Caco-2 (cell line): Measurements from ENCODE around the gene RIMS3. TPM values are rescaled to one million over a fixed set of nuclear protein-coding genes. Genes with fewer than 3 reads are reported as not detected.

Source experiments
- BruUV-seq: library from RNA; stranded (reverse); fragments of 400-500 nt; replicated peaks from 2 replicates; lab custom pipeline; 2021; lab: Mats Ljungman, UMichigan
- CTCF ChIA-PET: fragments of 300-600 bp; sonication (Branson Sonifier 250); formaldehyde crosslinking; loops from one replicate; lab custom pipeline; 2022; ENCODE audit warnings: antibody characterized with exemption; lab: Charles Lee
- POLR2A ChIA-PET: fragments of 300-600 bp; sonication (Branson Sonifier 250); formaldehyde crosslinking; loops from one replicate; lab custom pipeline; 2022; ENCODE audit warnings: antibody characterized with exemption; lab: Charles Lee
- DNase-seq, 2 experiments: peaks; one replicate each; pipeline versions ENCODE4 v3.0.0 to v3.0.0-alpha.2; 2020 to 2022
- H3K27me3 ChIP-seq: replicated peaks from 2 replicates; pipeline ENCODE4 v1.6.0; 2011; ENCODE audit warnings: low read length; ENCODE audit not compliant: control insufficient read depth, insufficient read depth
- H3K36me3 ChIP-seq: 2 replicates; pipeline ENCODE4 v1.5.1; 2011; ENCODE audit warnings: low read length; ENCODE audit not compliant: control insufficient read depth, insufficient read depth
- H3K4me1 ChIP-seq: fragments of 250-450 bp; sonication (Bioruptor Pico); 2 replicates; pipeline ENCODE4 v1.5.1; 2020; ENCODE audit warnings: mild to moderate bottlenecking
- H3K4me3 ChIP-seq: 2 replicates; pipeline ENCODE4 v1.5.1; 2011; ENCODE audit warnings: low read depth, mild to moderate bottlenecking, control low read depth, low read length
- H3K9me3 ChIP-seq: fragments of 250-450 bp; sonication (Bioruptor Pico); 2 replicates; pipeline ENCODE4 v1.5.1; 2020; ENCODE audit warnings: mild to moderate bottlenecking, moderate library complexity
- H3K27ac Mint-ChIP-seq: one replicate; pipeline ENCODE4 v1.8.0; 2022; ENCODE audit warnings: mixed read lengths; ENCODE audit not compliant: unreplicated experiment
- H3K27me3 Mint-ChIP-seq: one replicate; pipeline ENCODE4 v1.8.0; 2022; ENCODE audit warnings: mixed read lengths; ENCODE audit not compliant: insufficient read depth, unreplicated experiment
- H3K36me3 Mint-ChIP-seq: one replicate; pipeline ENCODE4 v1.8.0; 2022; ENCODE audit warnings: mild to moderate bottlenecking, mixed read lengths; ENCODE audit not compliant: insufficient read depth, unreplicated experiment
- H3K4me1 Mint-ChIP-seq: one replicate; pipeline ENCODE4 v1.8.0; 2022; ENCODE audit warnings: low read depth, mixed read lengths; ENCODE audit not compliant: unreplicated experiment
- H3K4me3 Mint-ChIP-seq: one replicate; pipeline ENCODE4 v1.8.0; 2022; ENCODE audit warnings: mild to moderate bottlenecking, moderate library complexity, mixed read lengths; ENCODE audit not compliant: unreplicated experiment
- H3K9me3 Mint-ChIP-seq: one replicate; pipeline ENCODE4 v1.8.0; 2022; ENCODE audit warnings: mixed read lengths; ENCODE audit not compliant: unreplicated experiment
- intact Hi-C: fragments of 100-400 bp; cut with micrococcal nuclease; formaldehyde crosslinking; loops from one replicate; pipeline ENCODE4 v1.10.0; 2022; ENCODE audit not compliant: unreplicated experiment
- total RNA-seq: library from RNA; stranded (reverse); gene quantifications from 2 replicates; pipeline ENCODE4 v1.2.3, GENCODE V29; 2022
- TF ChIP-seq, protein P1 (sequence below), 2 experiments: fragments of 200-600 bp in 1 of 2; IDR thresholded peaks; 1 replicate in 1 of 2; 2 replicates in 1 of 2; pipeline versions ENCODE4 v1.5.1 to v1.8.0; 2011 to 2022; ENCODE audit warnings: antibody characterized with exemption in 1 of 2, control low read depth in 1 of 2, inconsistent platforms in 1 of 2, low read depth in 1 of 2, low read length in 1 of 2, mild to moderate bottlenecking in 1 of 2, moderate library complexity in 1 of 2; ENCODE audit not compliant: insufficient read depth in 1 of 2, severe bottlenecking in 1 of 2, unreplicated experiment in 1 of 2

RIMS3 gene
- total RNA-seq, 1 experiment from 2014 or later = 3.1 TPM

DNA sequence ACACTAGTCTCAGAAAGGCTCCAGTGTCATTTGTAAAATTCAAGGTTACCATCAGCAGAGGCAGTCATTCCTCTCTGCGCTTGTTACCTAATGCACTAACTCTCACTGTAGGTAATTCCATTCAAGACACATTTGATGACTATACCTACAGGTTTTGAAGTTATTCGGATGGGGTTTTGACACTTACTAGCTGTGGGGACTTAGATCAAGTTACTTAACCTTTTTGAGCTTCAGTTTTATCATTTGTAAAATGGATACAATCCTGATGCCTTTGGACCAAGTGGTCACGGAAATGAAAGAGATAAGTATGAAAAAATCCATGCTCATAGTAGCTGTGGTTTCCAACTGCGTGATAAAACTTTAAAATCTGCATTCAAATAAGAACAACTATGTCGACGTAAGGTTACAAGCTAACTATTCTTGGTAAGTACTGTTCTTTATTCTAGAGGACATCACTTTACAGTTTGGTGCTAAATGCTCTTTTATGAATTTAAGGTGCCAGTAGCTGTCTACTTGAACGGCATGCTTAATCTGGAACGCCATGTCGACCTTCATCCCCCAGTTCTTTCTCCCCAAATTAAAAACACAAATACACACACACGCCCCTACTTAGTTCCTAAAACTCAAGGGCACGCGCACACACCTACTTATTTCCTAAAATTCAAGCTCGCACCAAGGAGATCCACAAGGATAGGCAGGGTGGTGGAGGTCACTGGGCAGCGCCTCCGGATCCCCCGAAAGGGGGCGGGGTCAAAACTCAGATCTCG, 25.5 kb upstream of the RIMS3 start:
- Histone ChIP-seq H3K36me3 (no peaks in the 10 kb centered on the region), H3K4me1 (peaks cover 16% of the 10 kb centered on the region), H3K27me3 (no peaks in the 10 kb centered on the region), H3K9me3 (no peaks in the 10 kb centered on the region), H3K4me3 (peak overlapping the region; percentile 88)
- POLR2A ChIA-PET = interaction anchor here (0.5 to 2.1 kb wide), 11 partner anchors 19 to 289 kb away, joined by 3 to 14 read pairs (median 5); partner anchors contain the start of genes CITED4, CTPS1 and ZNF684
- BruUV-seq = TSS peak; percentile 67
- peaks cover 19% of the 10 kb centered on the region for H3K36me3 Mint-ChIP-seq
- DNase-seq = no peak
- H3K4me1 Mint-ChIP-seq = peaks cover 5% of the 10 kb centered on the region
- H3K4me3 Mint-ChIP-seq = peak overlapping the region; percentile 86
- TF ChIP-seq, protein P1, sequence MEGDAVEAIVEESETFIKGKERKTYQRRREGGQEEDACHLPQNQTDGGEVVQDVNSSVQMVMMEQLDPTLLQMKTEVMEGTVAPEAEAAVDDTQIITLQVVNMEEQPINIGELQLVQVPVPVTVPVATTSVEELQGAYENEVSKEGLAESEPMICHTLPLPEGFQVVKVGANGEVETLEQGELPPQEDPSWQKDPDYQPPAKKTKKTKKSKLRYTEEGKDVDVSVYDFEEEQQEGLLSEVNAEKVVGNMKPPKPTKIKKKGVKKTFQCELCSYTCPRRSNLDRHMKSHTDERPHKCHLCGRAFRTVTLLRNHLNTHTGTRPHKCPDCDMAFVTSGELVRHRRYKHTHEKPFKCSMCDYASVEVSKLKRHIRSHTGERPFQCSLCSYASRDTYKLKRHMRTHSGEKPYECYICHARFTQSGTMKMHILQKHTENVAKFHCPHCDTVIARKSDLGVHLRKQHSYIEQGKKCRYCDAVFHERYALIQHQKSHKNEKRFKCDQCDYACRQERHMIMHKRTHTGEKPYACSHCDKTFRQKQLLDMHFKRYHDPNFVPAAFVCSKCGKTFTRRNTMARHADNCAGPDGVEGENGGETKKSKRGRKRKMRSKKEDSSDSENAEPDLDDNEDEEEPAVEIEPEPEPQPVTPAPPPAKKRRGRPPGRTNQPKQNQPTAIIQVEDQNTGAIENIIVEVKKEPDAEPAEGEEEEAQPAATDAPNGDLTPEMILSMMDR (IDR thresholded peaks at IDR 0.05; ENCODE audit: insufficient read depth in 1 of 2, low read depth in 1 of 2, low read length in 1 of 2, severe bottlenecking in 1 of 2, unreplicated experiment in 1 of 2) = no peak
- H3K9me3 Mint-ChIP-seq = no peaks in the 10 kb centered on the region
- CTCF ChIA-PET = no interaction called here
- H3K27me3 Mint-ChIP-seq = no peaks in the 10 kb centered on the region
- peak overlapping the region; percentile 98 for H3K27ac Mint-ChIP-seq
- intact Hi-C loops = no loop called here

DNA sequence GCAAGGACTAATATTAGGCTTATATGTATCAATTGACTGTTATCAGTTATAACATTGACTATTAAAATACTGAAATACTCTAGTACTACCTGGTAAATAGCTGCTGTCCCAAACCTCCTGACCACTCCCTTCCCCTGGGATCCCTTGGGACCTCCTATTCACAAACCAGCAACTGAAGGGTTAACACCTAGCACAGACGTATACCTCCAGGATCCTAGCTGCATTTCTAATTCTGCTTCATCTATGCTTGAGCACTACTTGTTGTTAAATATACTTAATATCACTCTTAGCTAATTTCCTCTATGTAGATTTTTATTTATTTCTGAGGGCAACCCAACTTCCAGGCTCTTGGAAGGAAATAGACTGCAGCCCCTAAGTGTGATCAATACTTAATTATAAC, 24.3 kb upstream of the RIMS3 start:
- Mint-ChIP-seq H3K27ac (no peak overlapping the region), H3K9me3 (no peaks in the 10 kb centered on the region), H3K4me1 (peaks cover 5% of the 10 kb centered on the region), H3K36me3 (peaks cover 19% of the 10 kb centered on the region), H3K4me3 (no peak overlapping the region), H3K27me3 (no peaks in the 10 kb centered on the region)
- Histone ChIP-seq H3K36me3 (no peaks in the 10 kb centered on the region), H3K27me3 (no peaks in the 10 kb centered on the region), H3K9me3 (no peaks in the 10 kb centered on the region), H3K4me3 (no peak overlapping the region), H3K4me1 (peaks cover 16% of the 10 kb centered on the region)
- POLR2A ChIA-PET = no interaction called here
- CTCF ChIA-PET = no interaction called here
- no TSS peak for BruUV-seq
- TF ChIP-seq, protein P1 (IDR thresholded peaks at IDR 0.05; ENCODE audit: insufficient read depth in 1 of 2, low read depth in 1 of 2, low read length in 1 of 2, severe bottlenecking in 1 of 2, unreplicated experiment in 1 of 2) = no peak
- intact Hi-C loops = no loop called here
- no peak for DNase-seq

- H3K4me1 Mint-ChIP-seq = peaks cover 4% of the 10 kb centered on the region
- DNase-seq = no peak
- H3K36me3 ChIP-seq = no peaks in the 10 kb centered on the region
- H3K4me3 ChIP-seq = no peak overlapping the region
- no peaks in the 10 kb centered on the region for H3K9me3 Mint-ChIP-seq
- no peaks in the 10 kb centered on the region for H3K9me3 ChIP-seq
- peaks cover 4% of the 10 kb centered on the region; the same call in 1 of the 2 replicates for H3K4me1 ChIP-seq
- ChIA-PET CTCF (no interaction called here), POLR2A (no interaction called here)
- BruUV-seq = no TSS peak
- intact Hi-C loops = no loop called here
- TF ChIP-seq, protein P1 (IDR thresholded peaks at IDR 0.05; ENCODE audit: insufficient read depth in 1 of 2, low read depth in 1 of 2, low read length in 1 of 2, severe bottlenecking in 1 of 2, unreplicated experiment in 1 of 2) = no peak
- no peak overlapping the region for H3K4me3 Mint-ChIP-seq
- peaks cover 19% of the 10 kb centered on the region for H3K36me3 Mint-ChIP-seq
- no peak overlapping the region for H3K27ac Mint-ChIP-seq
- H3K27me3 Mint-ChIP-seq = no peaks in the 10 kb centered on the region
- H3K27me3 ChIP-seq = no peaks in the 10 kb centered on the region
These were observed 22.2 kb upstream of the RIMS3 start for GRCh38 chr1:40687661-40688060.
